HEK293T (cell line): ENCODE measurements around the gene RBM17.

ENCODE experiments used
- CTCF ChIA-PET: fragments of 350-600 bp; formaldehyde crosslinking; extraction: SDS; loops from one replicate; lab custom pipeline; 2021; ENCODE audit warnings: antibody characterized with exemption, inconsistent platforms; lab: Yijun Ruan, JAX
- POLR2A ChIA-PET: fragments of 350-600 bp; formaldehyde crosslinking; extraction: SDS; loops from one replicate; lab custom pipeline; 2020; ENCODE audit warnings: antibody characterized with exemption, inconsistent platforms; lab: Yijun Ruan, JAX
- DNase-seq: peaks from one replicate; pipeline ENCODE4 v3.0.0; 2012; ENCODE audit warnings: mixed read lengths; ENCODE audit errors: extremely low spot score
- ARNT ChIP-seq: fragments of 450-650 bp; IDR thresholded peaks from 2 replicates; pipeline ENCODE4 v1.6.1; 2017; ENCODE audit warnings: mild to moderate bottlenecking
- BHLHE40 ChIP-seq: fragments of 450-650 bp; IDR thresholded peaks from 2 replicates; pipeline ENCODE4 v1.6.1; 2016; ENCODE audit warnings: mild to moderate bottlenecking, moderate library complexity, borderline replicate concordance
- CTBP1 ChIP-seq: fragments of 450-650 bp; IDR thresholded peaks from 2 replicates; pipeline ENCODE4 v1.6.1; 2016; ENCODE audit warnings: borderline replicate concordance
- ELF4 ChIP-seq: fragments of 450-650 bp; IDR thresholded peaks from 2 replicates; pipeline ENCODE4 v1.6.1; 2017; ENCODE audit warnings: antibody characterized with exemption
- FOXA1 ChIP-seq: fragments of 450-650 bp; IDR thresholded peaks from 2 replicates; pipeline ENCODE4 v1.6.1; 2016; ENCODE audit warnings: mild to moderate bottlenecking
- FOXK2 ChIP-seq: fragments of 450-650 bp; IDR thresholded peaks from 2 replicates; pipeline ENCODE4 v1.6.1; 2016; ENCODE audit warnings: mild to moderate bottlenecking
- FOXM1 ChIP-seq: fragments of 450-650 bp; IDR thresholded peaks from 2 replicates; pipeline ENCODE4 v1.6.1; 2017; ENCODE audit warnings: mild to moderate bottlenecking, borderline replicate concordance
- HDGF ChIP-seq: fragments of 450-650 bp; IDR thresholded peaks from 2 replicates; pipeline ENCODE4 v1.6.1; 2017; ENCODE audit warnings: antibody characterized with exemption, borderline replicate concordance
- L3MBTL2 ChIP-seq: fragments of 450-650 bp; conservative IDR thresholded peaks from 2 replicates; pipeline ENCODE4 v1.6.1; 2016; ENCODE audit warnings: mild to moderate bottlenecking
- LEF1 ChIP-seq: fragments of 450-650 bp; IDR thresholded peaks from 2 replicates; pipeline ENCODE4 v1.6.1; 2017; ENCODE audit warnings: mild to moderate bottlenecking, borderline replicate concordance
- NFRKB ChIP-seq: fragments of 450-650 bp; IDR thresholded peaks from 2 replicates; pipeline ENCODE4 v1.6.1; 2016; ENCODE audit warnings: mild to moderate bottlenecking, moderate library complexity
- SP1 ChIP-seq: fragments of 450-650 bp; IDR thresholded peaks from 2 replicates; pipeline ENCODE4 v1.6.1; 2017
- SUZ12 ChIP-seq: fragments of 450-650 bp; IDR thresholded peaks from 2 replicates; pipeline ENCODE4 v1.6.1; 2016; ENCODE audit warnings: mild to moderate bottlenecking
- TARDBP ChIP-seq: fragments of 450-650 bp; IDR thresholded peaks from 2 replicates; pipeline ENCODE4 v1.6.1; 2016
- ZNF384 ChIP-seq: fragments of 450-650 bp; IDR thresholded peaks from 2 replicates; pipeline ENCODE4 v1.6.1; 2016
- TF ChIP-seq, protein P1 (sequence below): fragments of 450-650 bp; IDR thresholded peaks from 2 replicates; pipeline ENCODE4 v1.6.1; 2016

The RBM17 gene

DNA sequence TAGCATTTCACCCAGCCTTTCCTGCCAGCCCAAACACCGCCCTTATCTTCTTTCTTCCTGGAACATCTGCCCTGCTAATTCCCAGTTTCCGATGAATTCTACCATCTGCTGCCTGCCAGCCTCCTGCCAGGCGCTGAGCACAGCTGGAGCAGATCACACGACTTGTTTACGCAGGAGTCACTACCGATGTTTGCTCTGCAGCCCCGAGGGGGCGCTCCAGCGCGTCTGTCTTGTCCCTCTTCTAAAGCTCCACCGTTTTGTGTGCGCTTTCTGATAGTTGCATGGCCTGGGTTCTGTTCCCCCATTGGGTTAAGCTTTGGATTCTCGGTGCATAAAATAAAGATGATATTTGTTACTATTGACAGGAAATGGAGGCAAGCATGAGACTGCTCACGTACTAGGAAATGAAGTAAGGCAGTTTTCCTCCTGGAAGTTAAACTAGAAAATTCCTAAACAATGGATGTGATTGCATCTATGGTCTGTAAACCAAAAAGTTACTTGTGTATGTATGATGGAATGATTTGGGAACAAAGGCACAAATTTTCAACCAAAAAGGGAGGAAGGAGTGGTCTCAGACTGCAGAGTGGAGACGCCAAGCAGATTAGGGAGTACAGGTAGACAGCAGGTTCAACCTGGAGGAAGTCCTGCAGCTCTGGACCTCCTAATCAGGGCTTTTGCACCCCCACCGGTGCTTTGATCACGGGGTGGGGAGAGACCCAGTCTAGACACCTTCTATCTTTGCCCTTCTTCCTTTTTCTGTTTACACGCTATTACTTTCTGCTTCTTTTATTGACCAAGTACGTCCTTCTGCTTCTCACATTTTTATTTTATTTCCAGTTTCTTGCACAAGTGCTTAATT lies 2.2 kb upstream of the RBM17 start:
- ChIA-PET CTCF (interaction anchor here (0.6 to 1.7 kb wide), 10 partner anchors 10 to 315 kb away, joined by 3 to 9 read pairs (median 3); no protein-coding TSS in a partner anchor), POLR2A (interaction anchor here (1.0 to 1.5 kb wide), 2 partner anchors 77 to 110 kb away, joined by 3 read pairs; partner anchors contain the start of gene IL15RA)
- peak; percentile 72 for DNase-seq
- no peak for TF ChIP-seq CTBP1
- TF ChIP-seq NFRKB = no peak
- TF ChIP-seq ARNT = no peak
- no peak for TF ChIP-seq FOXA1

DNA sequence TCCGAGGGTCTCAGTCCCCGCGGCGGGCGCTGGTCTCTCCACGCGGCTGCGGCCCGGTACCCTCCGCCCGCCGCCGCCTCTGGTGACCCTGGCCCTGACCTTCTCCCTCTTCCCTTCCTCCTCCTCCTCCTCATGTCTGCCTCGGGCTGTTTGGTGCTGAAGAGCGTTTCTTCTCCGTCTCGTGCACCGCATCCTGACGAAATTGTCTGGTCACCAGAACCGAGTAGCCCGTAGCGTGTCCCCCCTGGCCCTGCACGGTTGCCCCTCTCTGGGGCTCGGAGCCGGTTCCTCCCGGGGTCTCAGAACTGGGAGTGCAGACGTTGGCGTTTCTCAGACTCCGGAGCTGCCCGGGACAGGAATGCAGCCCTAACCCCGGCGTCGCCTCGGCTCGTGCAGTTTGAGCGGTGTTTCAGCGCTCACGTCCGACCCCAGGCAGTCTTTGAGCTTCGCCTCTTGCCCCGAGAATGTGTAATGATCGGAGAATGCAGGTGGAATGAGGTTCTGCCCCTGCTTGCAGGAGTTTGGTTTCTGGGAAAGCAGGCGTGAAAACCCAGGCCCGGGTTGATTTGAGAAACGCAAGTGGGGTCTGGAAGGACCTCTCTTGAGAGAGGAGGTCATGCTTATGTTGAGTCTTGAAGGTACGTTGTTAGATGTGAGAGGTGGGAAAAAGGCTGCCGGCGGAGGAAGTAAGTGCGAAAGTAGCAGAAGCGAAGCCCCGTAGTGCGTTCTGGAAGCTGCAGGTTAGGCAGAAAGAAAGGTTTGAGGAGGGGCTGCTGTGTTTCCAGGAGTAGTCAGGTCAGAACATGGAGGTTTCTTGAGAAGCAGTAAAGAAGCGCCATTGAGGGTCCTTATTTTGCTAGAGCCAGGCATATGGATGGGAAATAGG lies 743 bp downstream of the RBM17 start:
- ChIA-PET POLR2A (interaction anchor here (0.9 to 1.2 kb wide), 2 partner anchors 113 to 145 kb away, joined by 3 to 4 read pairs; partner anchors contain the start of gene PFKFB3), CTCF (interaction anchor here (0.7 to 1.0 kb wide), 2 partner anchors 76 to 113 kb away, joined by 3 to 4 read pairs; partner anchors contain the start of gene PFKFB3)
- no peak for DNase-seq
- no peak for TF ChIP-seq LEF1
- no peak for TF ChIP-seq HDGF
- TF ChIP-seq TARDBP = no peak
- TF ChIP-seq ARNT = no peak
- TF ChIP-seq BHLHE40 = no peak
- no peak for TF ChIP-seq FOXA1
- no peak for TF ChIP-seq SUZ12
- TF ChIP-seq, protein P1, sequence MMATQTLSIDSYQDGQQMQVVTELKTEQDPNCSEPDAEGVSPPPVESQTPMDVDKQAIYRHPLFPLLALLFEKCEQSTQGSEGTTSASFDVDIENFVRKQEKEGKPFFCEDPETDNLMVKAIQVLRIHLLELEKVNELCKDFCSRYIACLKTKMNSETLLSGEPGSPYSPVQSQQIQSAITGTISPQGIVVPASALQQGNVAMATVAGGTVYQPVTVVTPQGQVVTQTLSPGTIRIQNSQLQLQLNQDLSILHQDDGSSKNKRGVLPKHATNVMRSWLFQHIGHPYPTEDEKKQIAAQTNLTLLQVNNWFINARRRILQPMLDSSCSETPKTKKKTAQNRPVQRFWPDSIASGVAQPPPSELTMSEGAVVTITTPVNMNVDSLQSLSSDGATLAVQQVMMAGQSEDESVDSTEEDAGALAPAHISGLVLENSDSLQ = no peak
- TF ChIP-seq FOXM1 = no peak
- TF ChIP-seq SP1 = no peak
- no peak for TF ChIP-seq ZNF384
- no peak for TF ChIP-seq ELF4
- no peak for TF ChIP-seq NFRKB
- TF ChIP-seq FOXK2 = no peak
- no peak for TF ChIP-seq L3MBTL2
- TF ChIP-seq CTBP1 = no peak

DNA sequence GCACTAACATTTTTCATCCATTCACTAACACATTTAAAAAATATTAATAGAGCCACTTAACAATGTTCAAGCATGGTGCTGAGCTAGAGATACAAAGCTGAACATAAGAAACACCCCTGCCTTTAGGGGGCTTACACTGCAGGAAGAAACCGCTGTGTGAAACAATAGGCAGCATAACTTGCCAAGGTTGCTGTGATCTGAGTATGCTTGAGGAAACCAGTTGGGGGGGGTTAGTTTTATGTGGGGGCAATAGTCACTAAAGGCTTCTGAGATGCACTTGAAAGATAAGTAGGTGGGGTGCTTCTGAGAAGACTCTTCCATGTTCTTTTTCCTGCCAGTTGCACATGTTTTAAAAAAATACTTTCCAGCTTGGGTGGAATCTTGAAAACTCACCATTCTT lies 2.8 kb downstream of the RBM17 start:
- no peak for DNase-seq
- ChIA-PET CTCF (interaction anchor here (0.9 kb wide), 1 partner anchor 310 kb away, joined by 3 read pairs; no protein-coding TSS in a partner anchor), POLR2A (no interaction called here)
- TF ChIP-seq SP1 = no peak

DNA sequence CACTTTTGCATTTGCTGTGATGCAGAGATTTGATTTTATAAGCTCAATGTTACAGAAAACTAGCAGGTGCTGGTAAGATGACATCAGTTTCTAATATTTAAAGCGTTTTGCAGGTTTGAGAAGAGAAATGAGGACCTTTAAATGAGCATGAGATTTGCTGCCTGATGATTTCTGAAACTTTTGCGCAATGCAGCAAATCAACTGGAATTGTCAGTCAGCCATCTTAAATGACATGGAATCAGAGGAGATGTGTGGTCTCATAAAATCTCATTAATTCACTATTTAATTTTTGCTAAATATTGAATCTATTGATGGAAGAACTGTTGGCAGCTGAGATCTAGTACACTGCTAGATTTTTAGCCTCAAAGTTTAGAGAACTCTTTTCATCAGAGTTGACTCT lies 3.9 kb downstream of the RBM17 start:
- no peak for DNase-seq
- ChIA-PET CTCF (no interaction called here), POLR2A (no interaction called here)
- no peak for TF ChIP-seq HDGF
- TF ChIP-seq NFRKB = no peak
- no peak for TF ChIP-seq ELF4
- no peak for TF ChIP-seq CTBP1
- TF ChIP-seq ZNF384 = no peak
- no peak for TF ChIP-seq SP1

DNA sequence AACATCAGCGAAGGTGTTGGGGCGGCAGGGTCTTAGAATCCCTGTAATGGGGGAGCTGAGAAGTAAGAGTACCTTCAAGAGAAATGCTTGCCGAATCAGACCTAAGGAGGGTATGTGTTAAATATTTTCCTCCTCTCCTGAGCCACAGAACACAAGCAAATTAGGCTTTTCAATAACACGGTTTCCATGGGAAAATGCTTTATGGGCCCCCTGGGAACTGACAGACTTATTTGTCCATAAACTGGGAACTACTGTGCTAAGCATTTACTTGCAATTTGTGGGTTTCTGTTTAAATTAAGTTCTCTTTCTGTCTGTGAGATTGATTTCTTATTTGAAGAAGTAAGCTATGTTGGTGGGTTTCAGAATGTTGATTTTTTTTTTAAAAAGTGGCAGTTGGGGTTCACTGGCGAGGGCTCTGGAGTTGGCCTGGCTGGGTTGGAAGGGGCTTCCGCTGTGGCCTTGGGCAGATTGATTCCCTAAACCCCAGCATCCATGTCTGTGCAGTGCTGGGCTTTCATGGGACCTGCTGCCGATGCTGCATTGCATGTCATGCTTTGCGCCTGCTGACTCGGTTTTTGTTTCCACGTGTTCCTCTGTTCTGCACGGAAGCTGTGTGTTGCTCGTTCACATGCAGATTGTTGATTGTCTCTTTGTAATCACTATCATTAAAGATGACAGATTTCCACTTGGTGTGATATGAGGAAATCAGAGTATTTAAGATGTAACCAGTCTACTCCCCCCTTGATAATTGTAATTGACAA lies 7.2 kb downstream of the RBM17 start:
- POLR2A ChIA-PET = no interaction called here
- CTCF ChIA-PET = interaction anchor here (0.6 to 1.9 kb wide), 3 partner anchors 9 to 306 kb away, joined by 3 to 9 read pairs (median 5); no protein-coding TSS in a partner anchor
- TF ChIP-seq, protein P1 = peak; percentile 29; the same call in 1 of the 2 replicates
- no peak for TF ChIP-seq LEF1
- DNase-seq = no peak

DNA sequence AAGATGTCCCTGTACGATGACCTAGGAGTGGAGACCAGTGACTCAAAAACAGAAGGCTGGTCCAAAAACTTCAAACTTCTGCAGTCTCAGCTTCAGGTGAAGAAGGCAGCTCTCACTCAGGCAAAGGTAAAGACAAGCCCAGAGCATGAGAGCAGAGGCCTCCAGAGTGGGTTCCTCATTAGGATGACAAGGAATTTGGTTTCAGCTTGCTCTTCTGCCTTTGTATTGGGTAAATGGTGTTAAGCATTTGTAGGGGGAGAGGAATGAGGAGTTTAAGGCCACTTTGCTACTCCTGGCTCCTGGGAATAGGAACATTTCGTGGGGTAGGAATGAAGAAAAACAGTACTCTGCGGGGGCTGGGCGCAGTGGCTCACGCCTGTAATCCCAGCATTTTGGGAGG lies 8.2 kb downstream of the RBM17 start:
- no peak for DNase-seq
- TF ChIP-seq ELF4 = no peak
- TF ChIP-seq, protein P1 = no peak
- ChIA-PET POLR2A (no interaction called here), CTCF (interaction anchor here (1.9 kb wide), 1 partner anchor 11 kb away, joined by 9 read pairs; no protein-coding TSS in a partner anchor)
